Karpas-422 (cell line): ENCODE measurements around the gene TBC1D4. TPM values are rescaled to one million over a fixed set of nuclear protein-coding genes. Genes with fewer than 3 reads are reported as not detected.
"Not testable (repeated sequence)": the region's sequence is repeated elsewhere in the genome, so short reads cannot be mapped to it uniquely, and the experiment has no call there.

Experiments
- DNase-seq: peaks from one replicate; pipeline ENCODE4 v3.0.0-alpha.2; 2015
- H2AFZ ChIP-seq: fragments of 200-600 bp; sonication (generic); 2 replicates; pipeline ENCODE4 v1.6.1; 2014; ENCODE audit warnings: antibody characterized with exemption, low read length, mixed read lengths
- H3K27ac ChIP-seq: fragments of 200-600 bp; sonication (generic); 2 replicates; pipeline ENCODE4 v1.5.1; 2014; ENCODE audit warnings: mild to moderate bottlenecking, low read length, moderate library complexity
- H3K27me3 ChIP-seq: fragments of 200-600 bp; sonication (generic); 2 replicates; pipeline ENCODE4 v1.6.1; 2014; ENCODE audit warnings: low read length, mixed read lengths
- H3K36me3 ChIP-seq: fragments of 200-600 bp; sonication (generic); 2 replicates; pipeline ENCODE4 v1.6.1; 2014; ENCODE audit warnings: low read length, mixed read lengths; ENCODE audit not compliant: insufficient read depth
- H3K4me1 ChIP-seq: fragments of 200-600 bp; sonication (generic); 2 replicates; pipeline ENCODE4 v1.6.1; 2014; ENCODE audit warnings: mild to moderate bottlenecking, low read length, mixed read lengths
- H3K4me2 ChIP-seq: fragments of 200-600 bp; sonication (generic); 2 replicates; pipeline ENCODE4 v1.6.1; 2014; ENCODE audit warnings: low read length, low read depth, mild to moderate bottlenecking; ENCODE audit not compliant: poor library complexity, severe bottlenecking
- H3K4me3 ChIP-seq: fragments of 200-600 bp; sonication (generic); 2 replicates; pipeline ENCODE4 v1.5.1; 2014; ENCODE audit warnings: mild to moderate bottlenecking, antibody characterized with exemption, low read length, mixed read lengths
- H3K79me2 ChIP-seq: fragments of 200-600 bp; sonication (generic); 2 replicates; pipeline ENCODE4 v1.6.1; 2014; ENCODE audit warnings: mild to moderate bottlenecking, low read length, mixed read lengths
- H3K9ac ChIP-seq: fragments of 200-600 bp; sonication (generic); 2 replicates; pipeline ENCODE4 v1.6.0; 2014; ENCODE audit warnings: low read length
- H3K9me2 ChIP-seq: fragments of 200-600 bp; sonication (generic), shearing (Covaris generic); replicated peaks from 2 replicates; pipeline ENCODE4 v1.6.0; 2014; ENCODE audit warnings: mild to moderate bottlenecking, low read length, moderate library complexity; ENCODE audit not compliant: insufficient read depth
- H3K9me3 ChIP-seq: fragments of 300-700, 200-600 bp; sonication (generic); 2 replicates; pipeline ENCODE4 v1.6.1; 2014; ENCODE audit warnings: low read length, mixed read lengths
- H4K20me1 ChIP-seq: fragments of 200-600 bp; sonication (generic); 2 replicates; pipeline ENCODE4 v1.6.1; 2014; ENCODE audit warnings: mild to moderate bottlenecking, antibody characterized with exemption, low read length, low read depth; ENCODE audit not compliant: insufficient read depth
- total RNA-seq: library from RNA; depleted of rRNA; stranded (reverse); fragments of >200 nt; shearing (Covaris generic); gene quantifications from 2 replicates; pipeline ENCODE4 v1.2.3, GENCODE V29; 2014; ENCODE audit warnings: low replicate concordance

The TBC1D4 gene
- total RNA-seq, 1 experiment from 2014 or later = 4.0 TPM

GRCh38 chr13:75357576-75358289 is 124.2 kb downstream of the TBC1D4 start:
- H3K79me2 ChIP-seq = no peaks in the 10 kb centered on the region
- no peaks in the 10 kb centered on the region for H3K9me3 ChIP-seq
- no peak overlapping the region for H3K27ac ChIP-seq
- H3K27me3 ChIP-seq = no peaks in the 10 kb centered on the region
- H4K20me1 ChIP-seq = no peaks in the 10 kb centered on the region
- H3K36me3 ChIP-seq = no peaks in the 10 kb centered on the region
- DNase-seq = peak; percentile 82
- H3K9ac ChIP-seq = no peak overlapping the region
- H3K9me2 ChIP-seq = no peaks in the 10 kb centered on the region
- no peak overlapping the region for H2AFZ ChIP-seq
- no peak overlapping the region for H3K4me2 ChIP-seq
- H3K4me3 ChIP-seq = no peak overlapping the region
- H3K4me1 ChIP-seq = no peaks in the 10 kb centered on the region

- H3K4me2 ChIP-seq = no peak overlapping the region
- H3K4me3 ChIP-seq = no peak overlapping the region
- no peak overlapping the region for H3K9ac ChIP-seq
- H3K9me3 ChIP-seq = no peaks in the 10 kb centered on the region
- no peaks in the 10 kb centered on the region for H3K27me3 ChIP-seq
- H4K20me1 ChIP-seq = no peaks in the 10 kb centered on the region
- H3K79me2 ChIP-seq = no peaks in the 10 kb centered on the region
- no peak overlapping the region for H3K27ac ChIP-seq
- no peaks in the 10 kb centered on the region for H3K36me3 ChIP-seq
- H3K9me2 ChIP-seq = no peaks in the 10 kb centered on the region
- H2AFZ ChIP-seq = no peak overlapping the region
- no peak for DNase-seq
- H3K4me1 ChIP-seq = no peaks in the 10 kb centered on the region
These were observed 125.5 kb downstream of the TBC1D4 start for GRCh38 chr13:75356421-75356820.

GRCh38 chr13:75355609-75356008 is 126.4 kb downstream of the TBC1D4 start:
- Histone ChIP-seq H3K36me3 (no peaks in the 10 kb centered on the region), H3K27me3 (no peaks in the 10 kb centered on the region), H3K4me3 (no peak overlapping the region), H3K79me2 (no peaks in the 10 kb centered on the region), H3K9me3 (no peaks in the 10 kb centered on the region), H3K9me2 (no peaks in the 10 kb centered on the region), H3K4me2 (no peak overlapping the region), H3K27ac (no peak overlapping the region), H3K9ac (no peak overlapping the region), H3K4me1 (no peaks in the 10 kb centered on the region), H4K20me1 (no peaks in the 10 kb centered on the region), H2AFZ (no peak overlapping the region)
- no peak for DNase-seq

GRCh38 chr13:75353781-75354193 is 128.2 kb downstream of the TBC1D4 start:
- no peak overlapping the region for H3K4me2 ChIP-seq
- H3K36me3 ChIP-seq = no peaks in the 10 kb centered on the region
- no peak overlapping the region for H3K9ac ChIP-seq
- H3K9me3 ChIP-seq = no peaks in the 10 kb centered on the region
- H4K20me1 ChIP-seq = no peaks in the 10 kb centered on the region
- H3K79me2 ChIP-seq = no peaks in the 10 kb centered on the region
- H3K27ac ChIP-seq = no peak overlapping the region
- no peak overlapping the region for H2AFZ ChIP-seq
- no peak for DNase-seq
- no peaks in the 10 kb centered on the region for H3K4me1 ChIP-seq
- no peak overlapping the region for H3K4me3 ChIP-seq
- H3K27me3 ChIP-seq = no peaks in the 10 kb centered on the region
- no peaks in the 10 kb centered on the region for H3K9me2 ChIP-seq

GRCh38 chr13:75352641-75353327 is 129.2 kb downstream of the TBC1D4 start:
- H3K4me1 ChIP-seq = no peaks in the 10 kb centered on the region
- H3K27ac ChIP-seq = no peak overlapping the region
- H3K79me2 ChIP-seq = no peaks in the 10 kb centered on the region
- no peaks in the 10 kb centered on the region for H3K9me3 ChIP-seq
- H4K20me1 ChIP-seq = no peaks in the 10 kb centered on the region
- no peak overlapping the region for H3K4me2 ChIP-seq
- H2AFZ ChIP-seq = no peak overlapping the region
- H3K27me3 ChIP-seq = no peaks in the 10 kb centered on the region
- no peaks in the 10 kb centered on the region for H3K36me3 ChIP-seq
- H3K4me3 ChIP-seq = no peak overlapping the region
- no peak for DNase-seq
- H3K9me2 ChIP-seq = no peaks in the 10 kb centered on the region
- H3K9ac ChIP-seq = no peak overlapping the region

GRCh38 chr13:75351538-75351937 is 130.4 kb downstream of the TBC1D4 start:
- not testable (repeated sequence) for H2AFZ ChIP-seq, H3K4me2 ChIP-seq, H3K27me3 ChIP-seq, H3K79me2 ChIP-seq, H3K4me3 ChIP-seq, H3K4me1 ChIP-seq, H3K9me2 ChIP-seq, H3K36me3 ChIP-seq, H3K9me3 ChIP-seq, DNase-seq, H4K20me1 ChIP-seq, H3K9ac ChIP-seq, H3K27ac ChIP-seq

- Histone ChIP-seq H3K79me2 (no peaks in the 10 kb centered on the region), H3K4me2 (no peak overlapping the region), H3K4me3 (no peak overlapping the region), H3K9ac (no peak overlapping the region), H3K9me2 (no peaks in the 10 kb centered on the region), H3K4me1 (no peaks in the 10 kb centered on the region), H4K20me1 (no peaks in the 10 kb centered on the region), H3K36me3 (no peaks in the 10 kb centered on the region), H2AFZ (no peak overlapping the region), H3K9me3 (no peaks in the 10 kb centered on the region), H3K27me3 (no peaks in the 10 kb centered on the region), H3K27ac (no peak overlapping the region)
- no peak for DNase-seq
These were observed 134.0 kb downstream of the TBC1D4 start for GRCh38 chr13:75347925-75348324.

- no peak overlapping the region for H3K4me3 ChIP-seq
- no peaks in the 10 kb centered on the region for H3K9me3 ChIP-seq
- H3K79me2 ChIP-seq = no peaks in the 10 kb centered on the region
- H3K27me3 ChIP-seq = no peaks in the 10 kb centered on the region
- no peak overlapping the region for H3K27ac ChIP-seq
- H3K36me3 ChIP-seq = no peaks in the 10 kb centered on the region
- H3K4me2 ChIP-seq = no peak overlapping the region
- no peaks in the 10 kb centered on the region for H3K9me2 ChIP-seq
- DNase-seq = no peak
- H3K9ac ChIP-seq = no peak overlapping the region
- no peak overlapping the region for H2AFZ ChIP-seq
- no peaks in the 10 kb centered on the region for H3K4me1 ChIP-seq
- no peaks in the 10 kb centered on the region for H4K20me1 ChIP-seq
These were observed 134.5 kb downstream of the TBC1D4 start for GRCh38 chr13:75347457-75347856.
